ENCODE data around the gene TTF1.

The TTF1 gene, protein sequence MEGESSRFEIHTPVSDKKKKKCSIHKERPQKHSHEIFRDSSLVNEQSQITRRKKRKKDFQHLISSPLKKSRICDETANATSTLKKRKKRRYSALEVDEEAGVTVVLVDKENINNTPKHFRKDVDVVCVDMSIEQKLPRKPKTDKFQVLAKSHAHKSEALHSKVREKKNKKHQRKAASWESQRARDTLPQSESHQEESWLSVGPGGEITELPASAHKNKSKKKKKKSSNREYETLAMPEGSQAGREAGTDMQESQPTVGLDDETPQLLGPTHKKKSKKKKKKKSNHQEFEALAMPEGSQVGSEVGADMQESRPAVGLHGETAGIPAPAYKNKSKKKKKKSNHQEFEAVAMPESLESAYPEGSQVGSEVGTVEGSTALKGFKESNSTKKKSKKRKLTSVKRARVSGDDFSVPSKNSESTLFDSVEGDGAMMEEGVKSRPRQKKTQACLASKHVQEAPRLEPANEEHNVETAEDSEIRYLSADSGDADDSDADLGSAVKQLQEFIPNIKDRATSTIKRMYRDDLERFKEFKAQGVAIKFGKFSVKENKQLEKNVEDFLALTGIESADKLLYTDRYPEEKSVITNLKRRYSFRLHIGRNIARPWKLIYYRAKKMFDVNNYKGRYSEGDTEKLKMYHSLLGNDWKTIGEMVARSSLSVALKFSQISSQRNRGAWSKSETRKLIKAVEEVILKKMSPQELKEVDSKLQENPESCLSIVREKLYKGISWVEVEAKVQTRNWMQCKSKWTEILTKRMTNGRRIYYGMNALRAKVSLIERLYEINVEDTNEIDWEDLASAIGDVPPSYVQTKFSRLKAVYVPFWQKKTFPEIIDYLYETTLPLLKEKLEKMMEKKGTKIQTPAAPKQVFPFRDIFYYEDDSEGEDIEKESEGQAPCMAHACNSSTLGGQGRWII

DNA sequence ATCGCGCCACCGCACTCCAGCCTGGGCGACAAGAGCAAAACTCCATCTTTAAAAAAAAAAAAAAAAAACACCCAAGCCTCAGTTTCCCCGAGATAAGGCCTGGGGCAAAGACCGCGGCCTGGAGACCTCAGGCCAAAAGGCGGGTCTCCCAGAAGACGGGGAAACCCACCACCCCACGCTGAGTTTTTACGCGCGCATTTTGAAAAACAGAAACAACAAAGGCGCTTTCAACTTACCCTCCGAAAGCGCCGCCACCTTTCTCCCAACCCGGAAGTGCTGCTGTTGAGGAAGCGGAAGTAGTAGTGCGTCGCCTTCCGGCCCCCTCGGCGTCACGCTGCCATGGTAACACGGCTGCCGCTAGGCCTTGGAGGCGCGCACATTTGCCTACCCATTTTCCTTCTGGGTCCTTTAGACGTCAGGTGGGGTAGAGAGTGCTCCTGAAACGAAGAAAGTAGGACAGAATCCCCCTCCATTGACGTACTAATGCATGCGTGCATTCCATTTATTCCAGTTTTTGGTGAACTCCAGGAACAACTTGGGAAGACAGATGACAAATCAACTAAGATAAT lies at the start of gene TTF1:
Gene TTF1 (minus strand): TSS at position 287 of the 569 bp plus-strand sequence. CDS start 4,019 bp downstream, outside the sequence.
- DNase-seq (ENCODE audit: low spot score) = peak; percentile 96

DNA sequence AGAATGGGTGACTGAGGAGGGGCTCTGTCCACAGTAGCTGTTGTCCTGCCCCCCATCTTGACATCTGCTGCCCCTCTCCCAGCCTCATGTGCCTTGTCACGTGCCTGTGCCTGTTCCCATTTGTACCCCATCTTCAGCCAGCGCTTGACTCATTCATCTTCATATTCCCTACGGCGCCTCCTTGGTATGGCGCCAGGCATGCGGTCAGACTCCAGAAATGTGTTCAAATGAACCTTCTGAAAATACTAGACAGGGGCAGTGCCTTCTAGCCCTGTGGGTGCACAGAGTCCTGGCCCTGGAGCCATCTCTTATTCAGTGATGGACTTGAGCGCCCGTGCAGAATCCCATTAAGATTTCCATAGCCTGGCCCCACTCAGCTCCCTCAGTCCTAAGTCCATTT lies 49.6 kb upstream of the TTF1 start:
- DNase-seq (ENCODE audit: low spot score) = no peak

DNA sequence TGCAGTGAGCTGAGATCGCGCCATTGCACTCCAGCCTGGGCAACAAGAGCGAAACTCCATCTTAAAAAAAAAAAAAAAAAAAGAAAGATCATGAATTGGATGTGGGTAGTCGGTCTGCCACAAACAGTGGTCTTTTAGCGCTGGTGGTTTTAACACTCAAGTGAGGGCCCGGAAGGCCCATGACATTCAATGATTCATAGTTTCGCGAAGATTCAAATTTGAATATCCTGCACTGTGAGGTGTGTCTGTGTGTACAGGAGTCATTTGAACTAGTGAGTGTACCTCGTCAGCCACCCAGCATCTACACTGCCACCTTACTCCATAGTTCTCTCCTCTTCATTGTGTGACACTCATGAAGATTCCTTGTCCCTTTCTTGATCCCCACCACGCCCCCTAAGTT lies 44.6 kb upstream of the TTF1 start:
- DNase-seq (ENCODE audit: low spot score) = no peak

DNA sequence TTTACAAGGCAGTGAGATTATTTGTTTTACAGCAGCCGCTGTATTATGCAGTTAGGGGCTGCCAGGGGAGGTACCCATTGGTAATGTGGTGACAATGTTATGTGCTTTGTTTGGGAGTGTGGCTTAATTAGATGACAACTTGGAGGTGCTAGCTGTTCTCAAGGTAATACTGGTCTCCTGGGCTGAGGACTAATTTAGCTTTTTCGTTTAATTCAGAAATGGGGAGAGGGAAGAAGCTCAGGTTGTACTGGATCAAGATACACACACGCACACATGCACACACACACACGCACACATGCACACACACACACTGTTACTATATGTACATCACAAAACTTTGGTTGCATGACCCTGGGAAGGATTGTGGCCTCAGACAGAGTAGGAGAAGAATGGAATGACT lies 41.3 kb upstream of the TTF1 start:
- no peak for DNase-seq (ENCODE audit: low spot score)

DNA sequence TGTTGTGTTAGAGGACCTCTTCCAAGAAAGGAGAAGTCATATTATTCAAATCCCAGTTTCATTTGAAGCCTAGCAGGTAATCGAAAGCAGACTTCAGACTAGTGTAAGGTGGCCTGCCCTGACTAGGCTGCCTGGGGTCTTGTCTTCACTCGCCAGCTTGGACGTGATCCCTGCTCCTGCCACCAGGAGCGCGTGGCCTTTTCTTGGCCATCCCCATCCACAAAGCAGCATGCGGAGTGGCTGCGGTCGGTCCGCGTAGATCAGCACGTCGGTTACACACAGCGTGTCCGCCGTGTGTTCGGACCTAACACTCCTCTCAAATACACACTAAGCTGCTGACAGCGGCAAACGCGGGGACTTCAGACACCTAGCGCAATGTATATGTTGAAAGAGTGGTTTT lies 40.7 kb upstream of the TTF1 start:
- no peak for DNase-seq (ENCODE audit: low spot score)

DNA sequence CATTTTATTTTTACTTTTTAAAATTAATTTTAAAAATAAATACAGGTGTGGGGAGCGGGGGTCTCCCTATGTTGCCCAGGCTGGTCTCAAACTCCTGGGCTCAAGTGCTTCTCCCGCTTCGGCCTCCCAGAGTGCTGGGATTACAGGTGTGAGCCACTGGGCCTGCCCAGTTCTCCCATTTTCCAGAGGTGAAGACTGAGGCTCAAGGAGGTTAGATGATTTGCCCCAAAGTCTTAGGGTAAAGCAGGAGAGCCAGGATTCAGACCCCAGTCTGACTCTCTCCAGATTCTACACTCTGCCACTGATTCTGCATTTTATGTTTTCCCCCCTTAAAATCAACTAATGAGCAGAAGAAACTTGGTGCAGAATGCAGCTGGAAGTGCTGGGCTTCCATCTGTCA lies 40.2 kb upstream of the TTF1 start:
- no peak for DNase-seq (ENCODE audit: low spot score)

DNA sequence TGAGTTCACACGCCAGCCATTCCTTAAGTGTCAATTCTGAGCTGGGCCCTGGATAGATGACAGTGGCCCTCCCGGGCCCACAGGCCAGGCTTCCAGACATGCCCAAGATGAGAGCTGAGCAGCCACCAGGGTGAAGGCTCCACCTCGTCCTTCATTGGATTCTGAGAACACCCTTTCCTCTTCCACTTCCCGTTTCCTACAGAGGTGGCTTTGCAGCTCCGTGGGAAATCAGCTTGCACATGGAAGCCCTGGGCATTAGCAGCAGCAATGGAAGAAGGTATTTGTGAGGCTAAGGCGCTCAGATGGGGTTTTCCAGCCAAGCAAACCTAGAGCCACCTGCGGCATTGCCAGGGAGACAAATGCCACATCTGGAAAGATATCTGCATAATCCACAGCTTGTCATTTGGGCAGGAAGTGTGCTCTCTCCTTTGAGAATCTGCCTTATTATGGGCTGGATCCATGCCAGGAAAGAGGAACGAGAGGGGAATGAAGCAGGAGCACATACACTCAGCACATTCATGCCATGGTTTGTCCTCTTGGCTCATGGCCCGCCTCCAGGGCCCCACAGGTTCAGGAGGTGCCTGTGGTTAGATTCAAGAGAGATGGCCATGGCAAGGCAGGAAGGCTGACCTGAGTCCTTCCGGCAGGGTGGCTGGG lies 37.4 kb upstream of the TTF1 start:
- DNase-seq (ENCODE audit: low spot score) = no peak

DNA sequence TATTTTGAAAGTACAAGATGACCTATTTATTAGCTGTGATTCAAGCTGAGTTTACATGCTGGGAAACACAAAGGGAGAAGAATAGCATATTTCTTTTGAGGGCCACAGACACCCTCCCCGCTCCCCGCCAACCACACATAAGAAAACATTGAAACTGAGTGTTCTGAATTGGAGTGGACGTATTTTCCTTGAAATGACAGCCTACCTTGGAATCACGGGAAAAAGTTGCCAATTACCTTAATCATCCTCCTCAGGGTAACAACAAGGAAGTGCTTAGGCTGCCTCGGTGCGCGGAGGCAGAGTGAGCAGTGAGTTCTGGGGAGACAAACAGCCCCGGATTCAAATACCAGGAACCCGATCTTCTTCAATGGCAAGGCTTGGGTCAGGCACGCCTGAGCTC lies 34.8 kb upstream of the TTF1 start:
- DNase-seq (ENCODE audit: low spot score) = no peak

DNA sequence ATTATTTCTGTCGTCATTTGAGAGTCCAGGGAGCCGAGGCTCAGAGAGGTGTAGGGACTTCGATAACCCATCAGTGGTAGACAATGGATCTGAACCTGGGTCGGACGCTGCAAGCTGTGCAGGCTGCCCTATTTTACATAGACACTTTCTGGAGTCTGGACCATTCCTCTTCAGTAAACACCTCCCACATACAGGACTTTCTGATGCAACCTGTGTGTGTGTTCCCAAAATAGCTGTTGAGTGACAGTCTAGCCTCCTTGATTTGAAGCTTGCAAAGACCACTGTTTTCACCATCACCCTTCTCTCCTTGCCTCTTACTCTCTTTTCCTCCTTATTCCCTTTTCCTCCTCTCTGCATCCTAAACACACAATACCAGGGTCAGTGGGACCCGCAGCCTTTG lies 34.1 kb upstream of the TTF1 start:
- DNase-seq (ENCODE audit: low spot score) = no peak

DNA sequence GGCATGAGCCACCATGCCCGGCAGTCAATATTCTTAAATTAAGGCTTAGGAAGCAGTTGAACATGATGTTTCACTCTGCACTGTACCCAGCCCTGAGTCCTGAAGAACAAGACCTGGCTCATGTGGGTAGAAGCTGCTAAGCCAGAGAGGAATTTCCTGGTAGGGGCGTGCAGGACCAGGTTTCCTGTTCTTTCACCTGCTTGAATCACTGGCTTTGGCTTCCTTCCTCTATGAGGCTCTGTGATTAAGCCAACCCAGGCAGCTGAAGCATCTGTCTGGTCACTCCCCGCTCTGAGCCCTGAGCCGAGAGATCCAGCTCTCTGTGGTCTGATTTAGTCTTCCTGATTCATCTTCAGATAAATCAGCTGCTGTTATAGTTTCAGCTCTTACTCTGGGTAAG lies 32.5 kb upstream of the TTF1 start:
- DNase-seq (ENCODE audit: low spot score) = no peak

DNA sequence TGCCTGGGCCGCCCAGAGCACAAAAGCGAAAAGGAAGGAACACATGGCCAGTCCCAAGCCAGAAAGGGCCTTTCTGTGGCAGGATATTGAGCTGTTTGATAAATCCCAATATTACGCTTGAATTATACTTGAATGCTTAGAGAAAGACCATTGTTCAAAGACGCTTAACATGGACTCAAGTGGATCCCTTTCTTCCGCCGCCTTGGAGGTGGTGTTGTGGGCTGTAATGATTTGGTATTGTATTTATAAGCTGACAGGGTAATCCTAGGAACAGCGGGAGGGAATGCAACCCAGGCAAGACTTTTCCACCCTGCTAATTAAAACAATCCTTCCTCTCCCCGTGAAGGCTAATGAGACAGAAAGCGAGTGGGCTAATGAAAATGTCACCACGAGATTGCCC lies 28.2 kb upstream of the TTF1 start:
- no peak for DNase-seq (ENCODE audit: low spot score)

DNA sequence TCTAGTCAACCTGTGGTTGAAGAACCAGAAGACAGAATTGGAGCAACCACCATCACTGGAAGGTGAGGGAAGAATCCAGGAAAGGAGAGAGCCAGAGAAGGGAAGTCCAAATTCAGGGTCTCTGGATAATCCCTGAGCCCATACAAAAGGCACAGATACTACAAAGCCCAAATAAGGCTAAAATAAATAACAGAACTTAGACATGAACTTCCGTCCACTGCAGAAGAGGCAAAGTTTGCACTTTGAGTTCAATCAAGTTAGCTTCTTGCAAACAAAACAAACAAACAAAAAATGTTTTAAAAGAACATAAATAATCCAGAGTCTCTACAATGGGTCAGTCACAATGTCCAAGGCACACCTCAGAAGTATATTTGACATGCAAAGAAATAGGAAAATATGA lies 24.4 kb upstream of the TTF1 start:
- DNase-seq (ENCODE audit: low spot score) = no peak

DNA sequence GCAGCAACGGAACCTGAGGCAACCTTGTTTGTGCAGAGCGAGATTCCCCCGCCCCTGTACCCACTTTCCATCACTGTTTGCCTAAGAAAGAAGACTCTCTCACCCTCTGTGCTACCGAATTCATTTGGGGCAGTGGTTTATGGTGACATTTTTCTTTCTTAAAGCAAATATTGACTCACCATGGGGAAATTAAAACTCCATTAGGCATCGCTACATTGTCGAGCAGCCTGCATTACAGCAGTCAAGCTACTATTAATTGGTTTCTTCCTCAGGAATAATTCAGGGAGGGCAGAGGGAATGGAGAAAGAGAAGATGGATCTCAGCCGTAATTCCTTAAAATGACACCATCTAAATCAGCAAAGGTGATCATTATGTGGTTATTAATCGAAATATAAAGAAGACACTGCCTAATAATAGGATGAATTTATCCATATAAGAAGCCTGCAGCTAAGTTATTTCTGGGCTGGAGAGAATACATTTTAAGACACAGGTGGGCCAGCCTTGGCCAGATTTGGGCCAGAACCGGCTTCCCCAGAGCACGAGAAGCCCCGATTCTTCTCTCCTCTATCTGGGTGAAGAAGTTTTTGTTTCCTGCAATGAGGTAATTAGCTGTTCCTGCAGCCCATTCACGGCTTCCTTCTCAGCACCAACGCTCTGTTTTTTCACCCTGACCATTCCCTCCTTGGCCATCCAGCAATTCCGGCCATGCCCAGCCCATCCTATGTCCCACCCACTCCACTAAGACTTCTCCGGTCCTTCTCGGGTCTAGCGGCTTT lies 20.2 kb upstream of the TTF1 start:
- no peak for DNase-seq (ENCODE audit: low spot score)

DNA sequence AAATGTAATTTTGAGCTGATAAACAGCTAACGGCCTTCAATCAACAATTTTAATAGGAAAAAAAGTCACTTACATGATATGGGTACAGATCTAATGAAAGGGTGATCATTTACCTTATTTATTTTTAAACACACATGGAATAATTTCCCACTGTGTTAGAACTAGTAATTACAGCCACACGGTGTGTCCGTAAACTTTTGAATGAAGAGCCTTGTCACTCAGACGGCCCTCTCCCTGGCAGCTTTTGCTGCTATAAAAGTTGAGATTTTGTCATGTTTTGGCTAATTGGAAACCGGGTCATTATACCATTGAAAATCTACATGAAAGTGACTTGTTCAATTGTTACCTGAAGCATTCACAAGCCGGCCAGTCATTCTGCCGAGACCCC lies 19.0 kb upstream of the TTF1 start:
- no peak for DNase-seq (ENCODE audit: low spot score)

DNA sequence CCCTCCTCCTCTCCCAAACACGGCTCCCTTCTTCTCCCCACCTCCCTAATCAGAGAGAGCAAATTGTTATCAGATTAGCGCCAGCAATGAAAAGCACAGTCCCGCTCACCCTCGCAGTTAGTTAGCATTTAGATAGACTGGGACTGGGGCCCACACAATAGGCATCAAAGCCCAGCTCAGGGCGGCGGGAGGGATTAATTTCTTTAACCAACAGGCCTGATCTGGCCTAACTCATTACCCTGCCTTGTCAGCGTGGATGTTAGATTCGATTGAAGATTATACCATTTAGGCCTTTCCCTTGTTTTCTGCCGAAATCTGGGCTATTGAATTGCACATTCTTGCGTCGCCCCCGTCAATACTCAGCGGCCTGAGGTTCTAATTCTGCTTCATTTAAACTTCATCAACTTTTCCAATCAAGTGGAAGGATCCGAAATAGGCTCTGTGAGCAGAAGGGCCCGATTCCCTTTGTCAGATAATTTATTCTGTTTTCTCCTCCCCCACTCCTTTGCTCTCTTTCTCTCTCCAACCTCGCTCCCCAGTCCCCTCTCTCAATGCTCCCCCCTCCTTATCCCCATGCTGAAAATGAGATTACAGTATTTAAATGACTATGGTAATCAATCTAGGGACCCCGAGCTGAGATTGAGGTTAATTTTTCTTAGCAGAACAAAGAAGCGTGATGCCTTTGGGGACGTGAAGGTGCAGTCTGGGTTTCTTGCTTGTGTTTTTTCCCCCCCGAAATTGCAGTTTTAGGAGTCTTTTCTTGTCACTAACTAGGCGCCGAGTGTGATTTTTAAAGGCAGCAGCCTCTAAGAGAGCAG lies 18.4 kb upstream of the TTF1 start:
- no peak for DNase-seq (ENCODE audit: low spot score)

DNA sequence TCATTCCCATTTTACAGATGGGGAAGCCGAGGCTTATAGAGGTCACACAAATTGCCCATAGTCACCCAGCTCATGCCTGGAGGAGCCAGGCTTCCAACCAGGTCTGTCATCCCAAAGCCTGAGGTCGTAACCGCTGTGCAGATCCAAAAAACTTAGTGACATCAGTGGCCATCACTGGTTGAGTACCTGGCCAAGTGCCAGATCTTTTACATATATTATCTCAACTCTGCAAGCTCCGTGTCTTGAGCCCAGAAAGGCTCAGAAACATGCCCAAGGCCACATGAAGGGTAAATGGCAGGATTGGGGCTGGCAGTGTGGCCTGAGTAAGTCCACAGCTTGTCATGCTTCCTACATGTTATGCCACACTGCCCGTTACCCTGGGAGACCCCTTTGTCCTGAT lies 16.9 kb upstream of the TTF1 start:
- no peak for DNase-seq (ENCODE audit: low spot score)

DNA sequence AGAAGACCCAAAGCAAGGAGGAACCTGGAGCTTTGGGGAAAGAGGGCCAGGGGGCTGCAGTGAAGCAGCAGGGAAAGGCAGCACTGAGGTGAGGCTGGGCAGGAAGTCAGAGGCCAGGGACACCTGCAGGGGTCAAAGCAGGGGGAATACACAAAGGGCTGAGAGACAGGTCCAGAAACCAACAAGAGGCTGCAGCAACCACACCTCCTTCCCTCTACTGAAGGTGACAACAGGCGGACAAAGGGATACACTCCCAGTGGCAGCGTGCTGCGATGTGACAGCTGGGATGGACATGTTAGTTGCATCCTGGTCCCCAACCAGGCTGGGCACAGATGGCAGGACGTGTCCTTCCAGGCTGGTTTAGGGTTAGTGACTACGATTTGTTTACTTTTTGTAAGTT lies 15.9 kb upstream of the TTF1 start:
- no peak for DNase-seq (ENCODE audit: low spot score)

DNA sequence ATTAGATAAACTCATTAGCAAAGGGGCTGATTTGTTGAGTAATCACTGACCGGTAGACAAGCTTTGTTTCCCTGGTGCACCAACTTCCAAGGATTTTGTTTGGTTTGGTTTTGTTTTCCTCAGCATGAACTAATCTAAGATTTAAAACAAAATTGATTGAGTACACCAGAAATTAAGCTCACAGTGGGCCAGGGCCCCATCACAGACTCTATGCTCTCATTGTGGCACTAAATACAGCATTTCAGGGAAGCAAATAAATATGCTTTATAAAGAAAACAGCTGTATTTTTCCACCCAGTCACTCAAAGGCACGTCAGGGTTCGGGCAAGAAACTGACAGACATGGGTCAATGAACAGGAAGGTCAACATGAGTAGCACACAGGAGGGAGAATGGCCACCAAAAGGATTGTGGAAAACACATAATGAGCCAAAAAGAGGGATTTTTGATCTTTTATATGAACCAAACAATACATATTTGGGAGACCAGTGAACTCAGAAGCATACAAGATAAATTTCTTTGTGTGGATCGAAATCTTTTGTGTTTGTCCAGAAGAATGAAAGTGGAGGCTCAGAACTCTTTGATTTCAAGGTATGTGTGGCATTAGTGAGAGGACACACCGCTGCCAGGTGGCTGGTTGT lies 12.2 kb upstream of the TTF1 start:
- DNase-seq (ENCODE audit: low spot score) = no peak

DNA sequence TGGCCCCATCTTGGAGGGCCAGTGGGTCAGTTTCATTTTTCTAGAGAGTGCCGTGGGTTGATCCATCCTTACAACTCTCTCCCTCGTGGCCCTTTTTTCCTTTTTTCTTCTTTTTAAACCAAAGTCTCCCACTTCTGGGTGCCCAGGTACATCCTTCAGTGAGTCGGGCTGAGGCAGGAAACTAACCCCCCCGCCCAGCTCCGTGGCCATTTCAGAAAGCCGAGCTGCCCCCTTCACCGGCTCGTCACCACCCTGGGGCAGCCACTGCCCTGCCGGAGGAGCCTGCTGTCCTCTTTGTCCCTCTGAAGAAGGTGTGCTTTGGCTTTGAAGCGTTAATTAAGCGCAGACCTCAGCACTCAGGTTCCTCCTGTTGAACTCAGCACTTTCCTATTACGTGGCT lies 8.5 kb upstream of the TTF1 start:
- DNase-seq (ENCODE audit: low spot score) = no peak

DNA sequence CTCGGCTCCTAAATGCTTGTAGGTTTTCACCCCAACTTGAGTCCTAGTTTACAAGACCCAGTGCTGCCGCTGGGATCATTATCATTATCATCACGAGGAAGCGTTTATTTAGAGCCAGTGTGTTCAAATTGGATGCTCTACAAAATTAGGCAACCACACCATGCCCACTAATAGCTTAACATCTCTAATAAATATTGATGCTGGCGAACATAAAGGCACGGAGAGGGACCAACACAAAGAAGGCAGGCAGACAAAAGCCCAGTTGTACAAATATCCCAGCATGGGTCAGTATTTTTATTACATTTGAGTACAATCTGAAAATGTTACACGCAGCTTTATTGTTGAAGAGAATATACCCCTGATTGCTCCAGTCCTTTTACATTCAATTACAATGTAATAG lies 8.1 kb upstream of the TTF1 start:
- no peak for DNase-seq (ENCODE audit: low spot score)
